Ishikawa (cell line): ENCODE data around the gene LYPLAL1.

Experiments
- CEBPB ChIP-seq: IDR thresholded peaks from 2 replicates; pipeline ENCODE4 v1.6.1; 2012
- CREB1 ChIP-seq: IDR thresholded peaks from 2 replicates; pipeline ENCODE4 v1.6.1; 2012; ENCODE audit warnings: low read depth
- EGR1 ChIP-seq: IDR thresholded peaks from 2 replicates; pipeline ENCODE4 v1.6.1; 2012
- EP300 ChIP-seq: IDR thresholded peaks from 2 replicates; pipeline ENCODE4 v1.6.1; 2012; ENCODE audit warnings: borderline replicate concordance
- FOXM1 ChIP-seq: IDR thresholded peaks from 2 replicates; pipeline ENCODE4 v1.6.1; 2012; ENCODE audit warnings: low read depth, borderline replicate concordance
- MAX ChIP-seq: IDR thresholded peaks from 2 replicates; pipeline ENCODE4 v1.6.1; 2012
- NFIC ChIP-seq: IDR thresholded peaks from 2 replicates; pipeline ENCODE4 v1.6.1; 2012
- RAD21 ChIP-seq: IDR thresholded peaks from 2 replicates; pipeline ENCODE4 v1.6.1; 2012; ENCODE audit warnings: low read depth
- REST ChIP-seq: IDR thresholded peaks from 2 replicates; pipeline ENCODE4 v1.6.1; 2012; ENCODE audit warnings: low read depth, mild to moderate bottlenecking
- TAF1 ChIP-seq: IDR thresholded peaks from 2 replicates; pipeline ENCODE4 v1.6.1; 2012; ENCODE audit warnings: low read depth, mild to moderate bottlenecking
- TEAD4 ChIP-seq: IDR thresholded peaks from 2 replicates; pipeline ENCODE4 v1.6.1; 2012
- YY1 ChIP-seq: IDR thresholded peaks from 2 replicates; pipeline ENCODE4 v1.6.1; 2012; ENCODE audit warnings: low read depth
- ZBTB7A ChIP-seq: IDR thresholded peaks from 2 replicates; pipeline ENCODE4 v1.6.1; 2012; ENCODE audit warnings: low read depth
- TF ChIP-seq, protein P1 (sequence below): IDR thresholded peaks from 2 replicates; pipeline ENCODE4 v1.6.1; 2012

LYPLAL1 gene

GRCh38 chr1:219244864-219245263 lies 71.2 kb downstream of the LYPLAL1 start:
- TF ChIP-seq EP300 = no peak
- TF ChIP-seq NFIC = no peak
- TF ChIP-seq CEBPB = no peak
- TF ChIP-seq RAD21 = no peak
- no peak for TF ChIP-seq YY1
- no peak for TF ChIP-seq FOXM1
- TF ChIP-seq TEAD4 = no peak

GRCh38 chr1:219247441-219247840 lies 73.8 kb downstream of the LYPLAL1 start:
- TF ChIP-seq, protein P1, sequence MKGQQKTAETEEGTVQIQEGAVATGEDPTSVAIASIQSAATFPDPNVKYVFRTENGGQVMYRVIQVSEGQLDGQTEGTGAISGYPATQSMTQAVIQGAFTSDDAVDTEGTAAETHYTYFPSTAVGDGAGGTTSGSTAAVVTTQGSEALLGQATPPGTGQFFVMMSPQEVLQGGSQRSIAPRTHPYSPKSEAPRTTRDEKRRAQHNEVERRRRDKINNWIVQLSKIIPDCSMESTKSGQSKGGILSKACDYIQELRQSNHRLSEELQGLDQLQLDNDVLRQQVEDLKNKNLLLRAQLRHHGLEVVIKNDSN = no peak
- TF ChIP-seq FOXM1 = no peak
- no peak for TF ChIP-seq ZBTB7A
- TF ChIP-seq RAD21 = no peak
- TF ChIP-seq NFIC = no peak
- no peak for TF ChIP-seq CREB1
- no peak for TF ChIP-seq TEAD4
- TF ChIP-seq EP300 = no peak

DNA sequence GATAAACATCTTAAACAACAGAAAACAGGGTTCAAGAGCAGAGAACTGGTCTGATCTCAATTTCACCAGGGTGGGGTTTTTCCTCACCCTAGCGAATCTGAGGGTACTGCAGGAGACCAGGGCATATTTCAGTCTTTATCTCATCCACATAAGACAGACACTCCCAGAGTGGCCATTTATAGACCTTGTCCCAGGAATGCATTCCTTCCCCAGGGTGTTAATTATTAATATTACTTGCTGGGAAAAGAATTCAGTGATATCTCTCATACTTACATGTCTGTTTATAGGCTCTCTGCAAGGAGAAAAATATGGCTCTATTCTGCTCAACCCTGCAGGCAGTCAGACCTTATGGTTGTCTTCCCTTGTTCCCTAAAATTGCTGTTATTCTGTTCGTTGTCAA lies 84.1 kb downstream of the LYPLAL1 start:
- TF ChIP-seq FOXM1 (no peak), CREB1 (no peak), TAF1 (no peak), RAD21 (no peak), CEBPB (no peak), EP300 (no peak), YY1 (no peak)
- TF ChIP-seq, protein P1 = no peak

DNA sequence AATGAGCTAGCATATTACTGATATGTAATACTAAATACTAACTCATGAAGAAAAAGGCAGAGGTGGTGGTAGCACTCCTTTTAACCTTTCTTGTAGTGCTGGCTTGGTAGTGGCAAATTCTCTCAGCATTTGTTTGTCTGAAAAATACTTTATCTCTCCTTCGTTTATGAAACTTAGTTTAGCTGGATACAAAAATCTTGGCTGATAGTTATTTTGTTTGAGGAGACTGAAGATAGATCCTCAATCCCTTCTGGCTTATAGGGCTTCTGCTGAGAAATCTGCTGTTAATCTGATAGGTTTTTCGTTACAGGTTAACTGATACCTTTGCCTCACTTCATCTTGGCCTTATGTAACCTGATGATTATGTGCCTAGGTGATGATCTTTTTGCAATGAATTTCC lies 87.8 kb downstream of the LYPLAL1 start:
- no peak for TF ChIP-seq TAF1
- TF ChIP-seq CEBPB = no peak
- TF ChIP-seq YY1 = no peak
- TF ChIP-seq REST = no peak
- TF ChIP-seq EGR1 = no peak
- no peak for TF ChIP-seq CREB1
- no peak for TF ChIP-seq EP300
- no peak for TF ChIP-seq ZBTB7A
- no peak for TF ChIP-seq RAD21
- TF ChIP-seq FOXM1 = no peak
- TF ChIP-seq NFIC = no peak
- TF ChIP-seq TEAD4 = no peak
- TF ChIP-seq MAX = no peak
